ENCODE data around the gene COL27A1. TPM values are rescaled to one million over a fixed set of nuclear protein-coding genes. Genes with fewer than 3 reads are reported as not detected.

The COL27A1 gene
- polyA plus RNA-seq, 2 of the 4 experiments (the other 2 are of a cell fraction) = 6.9 to 20.6 TPM

DNA sequence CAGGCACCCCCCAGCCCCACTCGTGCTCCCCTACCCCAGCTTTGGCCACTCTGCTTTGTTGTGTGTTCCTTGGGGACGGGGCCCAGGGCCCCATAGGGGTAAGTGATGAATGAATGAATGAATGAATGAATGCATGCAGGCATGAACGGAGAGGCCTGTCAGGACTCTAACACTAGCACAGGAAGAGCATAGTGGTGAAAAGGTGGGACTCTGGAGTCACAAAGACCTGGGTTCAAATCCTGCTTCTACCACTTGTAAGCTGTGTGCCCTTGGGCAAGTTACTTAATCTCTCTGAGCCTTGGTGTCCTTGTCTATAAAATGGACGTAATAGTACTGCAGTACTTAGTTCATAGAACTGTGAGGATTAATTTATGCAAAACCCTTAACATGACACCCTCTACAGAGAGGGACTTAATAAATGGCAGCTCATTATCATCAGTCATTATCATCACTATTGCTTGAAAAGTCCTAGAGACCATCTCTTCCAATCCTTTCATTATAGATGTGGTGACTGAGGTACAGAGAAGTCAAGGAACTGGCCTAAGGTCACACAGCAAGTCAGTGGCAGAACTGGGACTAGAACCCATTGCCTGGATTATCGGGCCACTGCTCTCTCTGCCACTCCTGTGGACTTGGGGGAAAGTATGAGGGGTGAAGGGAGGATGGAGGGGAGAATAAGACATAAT, 187.6 kb downstream of the COL27A1 start:
- H3K4me3 ChIP-seq = no peak overlapping the region
- ATAC-seq (no peak), DNase-seq (ENCODE audit: low read depth in 1 of 2, low spot score in 1 of 2) (no peak), FAIRE-seq (no peak)
- no peak overlapping the region for H3K4me2 ChIP-seq
- CTCF ChIA-PET = interaction anchor here (1.1 to 2.0 kb wide), 3 partner anchors 21 to 234 kb away, joined by 4 to 5 read pairs (median 4); no protein-coding TSS in a partner anchor
- no peaks in the 10 kb centered on the region for H3K9me3 ChIP-seq
- POLR2A ChIA-PET = no interaction called here
- peaks cover 5% of the 10 kb centered on the region; the same call in 2 of the 3 replicates for H3K4me1 ChIP-seq
- H3K27ac ChIP-seq = no peak overlapping the region
- TF ChIP-seq RAD21 (conservative IDR thresholded peaks at IDR 0.05 in 1 of 2, IDR thresholded peaks at IDR 0.05 in 1 of 2) = no peak
- TF ChIP-seq BHLHE40 (IDR thresholded peaks at IDR 0.05; ENCODE audit: low read depth, low read length) = no peak
- TF ChIP-seq, protein P1, sequence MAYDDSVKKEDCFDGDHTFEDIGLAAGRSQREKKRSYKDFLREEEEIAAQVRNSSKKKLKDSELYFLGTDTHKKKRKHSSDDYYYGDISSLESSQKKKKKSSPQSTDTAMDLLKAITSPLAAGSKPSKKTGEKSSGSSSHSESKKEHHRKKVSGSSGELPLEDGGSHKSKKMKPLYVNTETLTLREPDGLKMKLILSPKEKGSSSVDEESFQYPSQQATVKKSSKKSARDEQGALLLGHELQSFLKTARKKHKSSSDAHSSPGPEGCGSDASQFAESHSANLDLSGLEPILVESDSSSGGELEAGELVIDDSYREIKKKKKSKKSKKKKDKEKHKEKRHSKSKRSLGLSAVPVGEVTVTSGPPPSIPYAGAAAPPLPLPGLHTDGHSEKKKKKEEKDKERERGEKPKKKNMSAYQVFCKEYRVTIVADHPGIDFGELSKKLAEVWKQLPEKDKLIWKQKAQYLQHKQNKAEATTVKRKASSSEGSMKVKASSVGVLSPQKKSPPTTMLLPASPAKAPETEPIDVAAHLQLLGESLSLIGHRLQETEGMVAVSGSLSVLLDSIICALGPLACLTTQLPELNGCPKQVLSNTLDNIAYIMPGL (CRISPR knock-in tag; IDR thresholded peaks at IDR 0.05; ENCODE audit: borderline replicate concordance) = no peak
- TF ChIP-seq SMC3 (IDR thresholded peaks at IDR 0.05) = no peak
- no peak for TF ChIP-seq NR3C1 (IDR thresholded peaks at IDR 0.05)
- TF ChIP-seq KDM1A (IDR thresholded peaks at IDR 0.05; ENCODE audit: low read depth) = no peak
- TF ChIP-seq ZNF302 (CRISPR knock-in tag; IDR thresholded peaks at IDR 0.05) = no peak
- no peak for TF ChIP-seq RFX5 (IDR thresholded peaks at IDR 0.05)
- TF ChIP-seq, protein P2, sequence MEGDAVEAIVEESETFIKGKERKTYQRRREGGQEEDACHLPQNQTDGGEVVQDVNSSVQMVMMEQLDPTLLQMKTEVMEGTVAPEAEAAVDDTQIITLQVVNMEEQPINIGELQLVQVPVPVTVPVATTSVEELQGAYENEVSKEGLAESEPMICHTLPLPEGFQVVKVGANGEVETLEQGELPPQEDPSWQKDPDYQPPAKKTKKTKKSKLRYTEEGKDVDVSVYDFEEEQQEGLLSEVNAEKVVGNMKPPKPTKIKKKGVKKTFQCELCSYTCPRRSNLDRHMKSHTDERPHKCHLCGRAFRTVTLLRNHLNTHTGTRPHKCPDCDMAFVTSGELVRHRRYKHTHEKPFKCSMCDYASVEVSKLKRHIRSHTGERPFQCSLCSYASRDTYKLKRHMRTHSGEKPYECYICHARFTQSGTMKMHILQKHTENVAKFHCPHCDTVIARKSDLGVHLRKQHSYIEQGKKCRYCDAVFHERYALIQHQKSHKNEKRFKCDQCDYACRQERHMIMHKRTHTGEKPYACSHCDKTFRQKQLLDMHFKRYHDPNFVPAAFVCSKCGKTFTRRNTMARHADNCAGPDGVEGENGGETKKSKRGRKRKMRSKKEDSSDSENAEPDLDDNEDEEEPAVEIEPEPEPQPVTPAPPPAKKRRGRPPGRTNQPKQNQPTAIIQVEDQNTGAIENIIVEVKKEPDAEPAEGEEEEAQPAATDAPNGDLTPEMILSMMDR (IDR thresholded peaks at IDR 0.05) = no peak
- TF ChIP-seq RCOR1 (IDR thresholded peaks at IDR 0.05; ENCODE audit: low read depth, low read length) = no peak
- TF ChIP-seq EHMT2 (IDR thresholded peaks at IDR 0.05; ENCODE audit: low read depth) = no peak
- TF ChIP-seq HEYL (CRISPR knock-in tag; IDR thresholded peaks at IDR 0.05) = no peak
- TF ChIP-seq ESRRA (IDR thresholded peaks at IDR 0.05; ENCODE audit: borderline replicate concordance, low read length) = no peak
- TF ChIP-seq ZFP36 (IDR thresholded peaks at IDR 0.05; ENCODE audit: borderline replicate concordance, partially characterized antibody) = no peak
- TF ChIP-seq CHD2 (IDR thresholded peaks at IDR 0.05; ENCODE audit: low read length, partially characterized antibody) = no peak
- no peak for TF ChIP-seq FOSL2 (IDR thresholded peaks at IDR 0.05)
- no peak for TF ChIP-seq FOSL2 (CRISPR knock-in tag; IDR thresholded peaks at IDR 0.05)
- TF ChIP-seq, protein P3, sequence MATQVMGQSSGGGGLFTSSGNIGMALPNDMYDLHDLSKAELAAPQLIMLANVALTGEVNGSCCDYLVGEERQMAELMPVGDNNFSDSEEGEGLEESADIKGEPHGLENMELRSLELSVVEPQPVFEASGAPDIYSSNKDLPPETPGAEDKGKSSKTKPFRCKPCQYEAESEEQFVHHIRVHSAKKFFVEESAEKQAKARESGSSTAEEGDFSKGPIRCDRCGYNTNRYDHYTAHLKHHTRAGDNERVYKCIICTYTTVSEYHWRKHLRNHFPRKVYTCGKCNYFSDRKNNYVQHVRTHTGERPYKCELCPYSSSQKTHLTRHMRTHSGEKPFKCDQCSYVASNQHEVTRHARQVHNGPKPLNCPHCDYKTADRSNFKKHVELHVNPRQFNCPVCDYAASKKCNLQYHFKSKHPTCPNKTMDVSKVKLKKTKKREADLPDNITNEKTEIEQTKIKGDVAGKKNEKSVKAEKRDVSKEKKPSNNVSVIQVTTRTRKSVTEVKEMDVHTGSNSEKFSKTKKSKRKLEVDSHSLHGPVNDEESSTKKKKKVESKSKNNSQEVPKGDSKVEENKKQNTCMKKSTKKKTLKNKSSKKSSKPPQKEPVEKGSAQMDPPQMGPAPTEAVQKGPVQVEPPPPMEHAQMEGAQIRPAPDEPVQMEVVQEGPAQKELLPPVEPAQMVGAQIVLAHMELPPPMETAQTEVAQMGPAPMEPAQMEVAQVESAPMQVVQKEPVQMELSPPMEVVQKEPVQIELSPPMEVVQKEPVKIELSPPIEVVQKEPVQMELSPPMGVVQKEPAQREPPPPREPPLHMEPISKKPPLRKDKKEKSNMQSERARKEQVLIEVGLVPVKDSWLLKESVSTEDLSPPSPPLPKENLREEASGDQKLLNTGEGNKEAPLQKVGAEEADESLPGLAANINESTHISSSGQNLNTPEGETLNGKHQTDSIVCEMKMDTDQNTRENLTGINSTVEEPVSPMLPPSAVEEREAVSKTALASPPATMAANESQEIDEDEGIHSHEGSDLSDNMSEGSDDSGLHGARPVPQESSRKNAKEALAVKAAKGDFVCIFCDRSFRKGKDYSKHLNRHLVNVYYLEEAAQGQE (IDR thresholded peaks at IDR 0.05) = no peak
- TF ChIP-seq SREBF2 (IDR thresholded peaks at IDR 0.05) = no peak
- no peak for TF ChIP-seq CHD4 (IDR thresholded peaks at IDR 0.05; ENCODE audit: borderline replicate concordance)
- WGBS (ENCODE audit: missing lambda C conversion rate) = 81% methylated on average over 4 of the region's 5 CpGs

Measured in A549 (cell line).